HL-60 (cell line): Measurements from ENCODE around the gene IRF3.

Source experiments
- DNase-seq, 2 experiments: peaks; one replicate each; pipeline ENCODE4 v3.0.0-alpha.2; 2010 to 2020; ENCODE audit warnings: low read depth in 1 of 2, low spot score in 1 of 2
- H3K27ac ChIP-seq: fragments of 250-450 bp; sonication (Bioruptor Pico); replicated peaks from 2 replicates; pipeline ENCODE4 v1.5.1; 2020; ENCODE audit warnings: mild to moderate bottlenecking, moderate library complexity
- H3K27me3 ChIP-seq: fragments of 250-450 bp; sonication (Bioruptor Pico); 2 replicates; pipeline ENCODE4 v1.5.1; 2021; ENCODE audit warnings: mild to moderate bottlenecking, moderate library complexity; ENCODE audit not compliant: insufficient read depth, poor library complexity, severe bottlenecking
- H3K4me3 ChIP-seq: replicated peaks from 2 replicates; pipeline ENCODE4 v1.5.1; 2011; ENCODE audit warnings: mild to moderate bottlenecking, control low read depth, low read length; ENCODE audit not compliant: insufficient read depth
- GABPA ChIP-seq: IDR thresholded peaks from 2 replicates; pipeline ENCODE4 v1.6.1; 2012; ENCODE audit warnings: low read depth
- POLR2AphosphoS5 ChIP-seq: IDR thresholded peaks from 2 replicates; pipeline ENCODE4 v1.6.1; 2012; ENCODE audit warnings: low read depth
- SPI1 ChIP-seq: IDR thresholded peaks from 2 replicates; pipeline ENCODE4 v1.6.1; 2012; ENCODE audit warnings: low read depth, mild to moderate bottlenecking, borderline replicate concordance
- TF ChIP-seq, protein P1 (sequence below): IDR thresholded peaks from one replicate; pipeline ENCODE4 v1.5.1; 2011; ENCODE audit warnings: low read length, control low read depth, inconsistent platforms; ENCODE audit not compliant: insufficient read depth
- TF ChIP-seq, protein P2 (sequence below): IDR thresholded peaks from 2 replicates; pipeline ENCODE4 v1.6.1; 2012; ENCODE audit warnings: low read depth; ENCODE audit not compliant: insufficient replicate concordance

IRF3 gene

DNA sequence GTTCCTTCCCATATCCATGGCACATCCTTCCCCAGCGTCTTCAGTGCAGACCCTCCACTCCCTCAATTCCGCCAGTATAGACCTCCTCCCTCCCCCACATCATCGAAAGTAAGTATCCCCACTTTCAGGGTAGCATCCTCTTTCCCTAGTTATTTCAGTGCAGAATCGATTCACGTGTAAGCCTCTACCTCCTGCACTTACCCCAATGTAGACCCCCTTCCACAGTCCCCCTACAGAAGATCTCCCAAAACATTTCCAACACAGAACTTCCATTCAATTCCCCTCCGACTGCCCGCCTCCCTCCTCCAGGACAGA is 664 bp downstream of the IRF3 start:
- no peaks in the 10 kb centered on the region for H3K27me3 ChIP-seq
- TF ChIP-seq POLR2AphosphoS5 (no peak), GABPA (no peak), SPI1 (no peak)
- TF ChIP-seq, protein P1, sequence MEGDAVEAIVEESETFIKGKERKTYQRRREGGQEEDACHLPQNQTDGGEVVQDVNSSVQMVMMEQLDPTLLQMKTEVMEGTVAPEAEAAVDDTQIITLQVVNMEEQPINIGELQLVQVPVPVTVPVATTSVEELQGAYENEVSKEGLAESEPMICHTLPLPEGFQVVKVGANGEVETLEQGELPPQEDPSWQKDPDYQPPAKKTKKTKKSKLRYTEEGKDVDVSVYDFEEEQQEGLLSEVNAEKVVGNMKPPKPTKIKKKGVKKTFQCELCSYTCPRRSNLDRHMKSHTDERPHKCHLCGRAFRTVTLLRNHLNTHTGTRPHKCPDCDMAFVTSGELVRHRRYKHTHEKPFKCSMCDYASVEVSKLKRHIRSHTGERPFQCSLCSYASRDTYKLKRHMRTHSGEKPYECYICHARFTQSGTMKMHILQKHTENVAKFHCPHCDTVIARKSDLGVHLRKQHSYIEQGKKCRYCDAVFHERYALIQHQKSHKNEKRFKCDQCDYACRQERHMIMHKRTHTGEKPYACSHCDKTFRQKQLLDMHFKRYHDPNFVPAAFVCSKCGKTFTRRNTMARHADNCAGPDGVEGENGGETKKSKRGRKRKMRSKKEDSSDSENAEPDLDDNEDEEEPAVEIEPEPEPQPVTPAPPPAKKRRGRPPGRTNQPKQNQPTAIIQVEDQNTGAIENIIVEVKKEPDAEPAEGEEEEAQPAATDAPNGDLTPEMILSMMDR: no peak
- TF ChIP-seq, protein P2, sequence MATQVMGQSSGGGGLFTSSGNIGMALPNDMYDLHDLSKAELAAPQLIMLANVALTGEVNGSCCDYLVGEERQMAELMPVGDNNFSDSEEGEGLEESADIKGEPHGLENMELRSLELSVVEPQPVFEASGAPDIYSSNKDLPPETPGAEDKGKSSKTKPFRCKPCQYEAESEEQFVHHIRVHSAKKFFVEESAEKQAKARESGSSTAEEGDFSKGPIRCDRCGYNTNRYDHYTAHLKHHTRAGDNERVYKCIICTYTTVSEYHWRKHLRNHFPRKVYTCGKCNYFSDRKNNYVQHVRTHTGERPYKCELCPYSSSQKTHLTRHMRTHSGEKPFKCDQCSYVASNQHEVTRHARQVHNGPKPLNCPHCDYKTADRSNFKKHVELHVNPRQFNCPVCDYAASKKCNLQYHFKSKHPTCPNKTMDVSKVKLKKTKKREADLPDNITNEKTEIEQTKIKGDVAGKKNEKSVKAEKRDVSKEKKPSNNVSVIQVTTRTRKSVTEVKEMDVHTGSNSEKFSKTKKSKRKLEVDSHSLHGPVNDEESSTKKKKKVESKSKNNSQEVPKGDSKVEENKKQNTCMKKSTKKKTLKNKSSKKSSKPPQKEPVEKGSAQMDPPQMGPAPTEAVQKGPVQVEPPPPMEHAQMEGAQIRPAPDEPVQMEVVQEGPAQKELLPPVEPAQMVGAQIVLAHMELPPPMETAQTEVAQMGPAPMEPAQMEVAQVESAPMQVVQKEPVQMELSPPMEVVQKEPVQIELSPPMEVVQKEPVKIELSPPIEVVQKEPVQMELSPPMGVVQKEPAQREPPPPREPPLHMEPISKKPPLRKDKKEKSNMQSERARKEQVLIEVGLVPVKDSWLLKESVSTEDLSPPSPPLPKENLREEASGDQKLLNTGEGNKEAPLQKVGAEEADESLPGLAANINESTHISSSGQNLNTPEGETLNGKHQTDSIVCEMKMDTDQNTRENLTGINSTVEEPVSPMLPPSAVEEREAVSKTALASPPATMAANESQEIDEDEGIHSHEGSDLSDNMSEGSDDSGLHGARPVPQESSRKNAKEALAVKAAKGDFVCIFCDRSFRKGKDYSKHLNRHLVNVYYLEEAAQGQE: no peak
- DNase-seq: no peak

DNA sequence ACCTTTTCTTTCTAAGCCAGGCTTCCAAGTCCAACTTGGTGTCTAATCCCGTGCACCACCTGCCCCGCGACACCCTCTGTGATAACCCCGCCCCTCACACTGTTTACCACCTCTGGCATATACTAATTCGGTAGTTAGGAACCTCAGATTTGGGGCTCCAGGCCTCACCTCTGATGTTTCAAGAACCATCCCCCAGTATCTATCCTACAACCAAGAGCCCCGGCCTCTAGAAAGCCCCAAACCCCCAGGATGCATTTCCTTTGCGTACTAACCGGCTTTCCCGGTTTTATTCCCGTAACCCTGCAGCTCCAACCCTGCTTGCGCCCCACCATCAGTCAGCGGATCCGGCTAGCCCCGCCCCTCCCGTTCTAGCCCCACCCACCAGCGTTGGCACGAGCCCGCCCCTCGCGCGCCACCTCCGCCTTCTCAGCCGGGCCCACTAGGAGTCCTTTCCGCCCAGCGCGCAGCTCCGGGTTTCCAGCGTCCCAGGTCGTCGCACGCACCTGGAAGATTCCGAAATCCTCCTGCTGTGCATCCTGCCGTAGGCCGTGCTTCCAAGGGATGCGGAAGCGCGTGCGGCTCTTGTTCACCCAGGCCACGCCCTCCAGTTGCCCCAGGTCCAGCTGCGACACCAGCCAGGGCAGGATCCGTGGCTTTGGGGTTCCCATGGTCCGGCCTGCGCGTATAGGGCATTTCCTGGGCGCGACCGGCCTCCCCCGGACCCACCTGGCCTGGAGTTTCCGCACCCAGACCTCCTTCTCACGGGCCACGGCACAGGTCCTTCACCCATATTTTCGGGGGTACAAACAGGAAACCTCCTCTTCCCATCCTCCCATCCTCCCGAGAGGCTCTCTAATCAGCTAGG is 1.3 kb downstream of the IRF3 start:
- Histone ChIP-seq H3K27ac (peak overlapping the region; percentile 79), H3K4me3 (peak overlapping the region; percentile 82), H3K27me3 (no peaks in the 10 kb centered on the region)
- peak; percentile 83 to 90 for DNase-seq
- TF ChIP-seq, protein P2: no peak
- peak; percentile 65 for TF ChIP-seq POLR2AphosphoS5

More for the DNA sequence above, 664 bp downstream of the IRF3 start:
- peak overlapping the region; percentile 79 for H3K27ac ChIP-seq
- peak overlapping the region; percentile 82 for H3K4me3 ChIP-seq

DNA sequence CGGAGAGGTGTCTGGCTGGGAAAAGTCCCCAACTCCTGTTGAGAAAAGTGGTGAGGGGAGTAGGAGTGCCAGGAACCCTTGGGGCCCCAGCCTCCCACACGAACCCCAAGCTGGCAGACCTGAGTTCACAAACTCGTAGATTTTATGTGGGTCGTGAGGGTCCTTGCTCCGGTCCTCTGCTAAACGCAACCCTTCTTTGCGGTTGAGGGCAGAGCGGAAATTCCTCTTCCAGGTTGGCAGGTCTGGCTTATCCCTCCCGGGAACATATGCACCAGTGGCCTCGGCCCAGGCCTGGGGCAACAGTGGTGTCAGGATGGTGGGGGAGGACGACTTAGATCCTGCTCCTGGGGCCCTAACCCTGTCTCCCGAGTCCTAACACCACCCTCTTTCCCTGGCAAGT is 2.4 kb downstream of the IRF3 start:
- Histone ChIP-seq H3K27ac (no peak overlapping the region), H3K27me3 (no peaks in the 10 kb centered on the region), H3K4me3 (no peak overlapping the region)
- DNase-seq: no peak
- TF ChIP-seq, protein P2: no peak
- TF ChIP-seq, protein P1: no peak
- TF ChIP-seq GABPA (no peak), SPI1 (no peak), POLR2AphosphoS5 (no peak)
